ENCODE measurements around the gene CAPRIN1. TPM values are rescaled to one million over a fixed set of nuclear protein-coding genes. Genes with fewer than 3 reads are reported as not detected.

The CAPRIN1 gene
- polyA plus RNA-seq, 2 of the 4 experiments (the other 2 are of a cell fraction): 159 to 255 TPM

DNA sequence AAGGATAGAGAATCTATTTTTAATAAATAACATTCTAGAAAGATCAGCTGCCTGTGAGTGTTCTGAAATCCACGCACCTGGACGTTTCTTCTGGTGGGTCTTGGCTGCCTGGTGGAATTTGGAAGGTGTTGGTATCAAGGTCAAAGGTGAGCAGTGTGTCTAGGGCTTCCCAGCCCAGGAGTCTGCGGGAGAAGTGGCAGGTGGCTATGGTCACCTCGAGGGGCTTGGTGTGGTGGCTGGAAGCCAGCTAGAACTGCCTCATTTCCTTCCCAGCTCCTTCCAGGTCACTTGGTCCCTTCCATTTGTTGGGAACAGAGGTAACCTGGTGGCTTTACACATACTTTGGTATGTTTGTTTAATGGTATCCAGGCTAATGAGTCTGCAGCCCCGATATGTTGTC, 95.3 kb downstream of the CAPRIN1 start:
- no peak for FAIRE-seq
- CTCF ChIA-PET: interaction anchor here (0.7 to 2.0 kb wide), 3 partner anchors 20 to 150 kb away, joined by 3 to 4 read pairs (median 4); no protein-coding TSS in a partner anchor
- Histone ChIP-seq H3K27ac (no peak overlapping the region), H3K9me3 (no peaks in the 10 kb centered on the region), H3K4me1 (no peaks in the 10 kb centered on the region), H3K4me2 (no peak overlapping the region), H3K4me3 (no peak overlapping the region)
- ATAC-seq: no peak
- DNase-seq (ENCODE audit: low read depth in 1 of 2, low spot score in 1 of 2): no peak
- POLR2A ChIA-PET: no interaction called here
- TF ChIP-seq HES2 (IDR thresholded peaks at IDR 0.05) (no peak), CEBPB (IDR thresholded peaks at IDR 0.05) (no peak), PHF8 (IDR thresholded peaks at IDR 0.05; ENCODE audit: borderline replicate concordance, low read depth) (no peak), ATOH8 (CRISPR knock-in tag; IDR thresholded peaks at IDR 0.05; ENCODE audit: low read depth) (no peak), MAZ (IDR thresholded peaks at IDR 0.05; ENCODE audit: borderline replicate concordance, low read depth, low read length) (no peak), JUNB (IDR thresholded peaks at IDR 0.05) (no peak), TFCP2L1 (CRISPR knock-in tag; IDR thresholded peaks at IDR 0.05) (no peak), FOSL2 (IDR thresholded peaks at IDR 0.05) (no peak), FOSL2 (CRISPR knock-in tag; IDR thresholded peaks at IDR 0.05) (no peak), HEYL (CRISPR knock-in tag; IDR thresholded peaks at IDR 0.05) (no peak)
- TF ChIP-seq, protein P1, sequence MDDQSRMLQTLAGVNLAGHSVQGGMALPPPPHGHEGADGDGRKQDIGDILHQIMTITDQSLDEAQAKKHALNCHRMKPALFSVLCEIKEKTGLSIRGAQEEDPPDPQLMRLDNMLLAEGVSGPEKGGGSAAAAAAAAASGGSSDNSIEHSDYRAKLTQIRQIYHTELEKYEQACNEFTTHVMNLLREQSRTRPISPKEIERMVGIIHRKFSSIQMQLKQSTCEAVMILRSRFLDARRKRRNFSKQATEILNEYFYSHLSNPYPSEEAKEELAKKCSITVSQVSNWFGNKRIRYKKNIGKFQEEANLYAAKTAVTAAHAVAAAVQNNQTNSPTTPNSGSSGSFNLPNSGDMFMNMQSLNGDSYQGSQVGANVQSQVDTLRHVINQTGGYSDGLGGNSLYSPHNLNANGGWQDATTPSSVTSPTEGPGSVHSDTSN (IDR thresholded peaks at IDR 0.05): no peak
- WGBS (ENCODE audit: missing lambda C conversion rate): 79% methylated on average over 5 of the region's 5 CpGs

GRCh38 chr11:34147581-34147980, 96.0 kb downstream of the CAPRIN1 start:
- DNase-seq (ENCODE audit: low read depth in 1 of 2, low spot score in 1 of 2): no peak
- POLR2A ChIA-PET: no interaction called here
- CTCF ChIA-PET: interaction anchor here (0.7 to 6.3 kb wide), 8 partner anchors 18 to 163 kb away, joined by 3 to 40 read pairs (median 4); no protein-coding TSS in a partner anchor

GRCh38 chr11:34148504-34149165, 97.1 kb downstream of the CAPRIN1 start:
- ChIA-PET POLR2A (no interaction called here), CTCF (interaction anchor here (1.1 to 6.3 kb wide), 8 partner anchors 8 to 331 kb away, joined by 3 to 40 read pairs (median 4); no protein-coding TSS in a partner anchor)
- Histone ChIP-seq H3K4me2 (no peak overlapping the region), H3K9me3 (no peaks in the 10 kb centered on the region), H3K27ac (no peak overlapping the region), H3K4me3 (no peak overlapping the region), H3K4me1 (no peaks in the 10 kb centered on the region)
- FAIRE-seq (no peak), DNase-seq (ENCODE audit: low read depth in 1 of 2, low spot score in 1 of 2) (no peak), ATAC-seq (no peak)
- 91% methylated on average over 16 of the region's 16 CpGs for WGBS (ENCODE audit: missing lambda C conversion rate)
- TF ChIP-seq MYC (IDR thresholded peaks at IDR 0.05; ENCODE audit: borderline replicate concordance, low read length) (no peak), EHMT2 (IDR thresholded peaks at IDR 0.05; ENCODE audit: low read depth) (no peak), MAFK (IDR thresholded peaks at IDR 0.05; ENCODE audit: partially characterized antibody) (no peak), RAD21 (conservative IDR thresholded peaks at IDR 0.05 in 1 of 2, IDR thresholded peaks at IDR 0.05 in 1 of 2) (no peak), RARB (CRISPR knock-in tag; IDR thresholded peaks at IDR 0.05) (no peak), KDM5A (IDR thresholded peaks at IDR 0.05) (no peak), RNF2 (IDR thresholded peaks at IDR 0.05; ENCODE audit: borderline replicate concordance, low read depth) (no peak), ELK1 (IDR thresholded peaks at IDR 0.05; ENCODE audit: low read depth, low read length) (no peak), E2F6 (IDR thresholded peaks at IDR 0.05; ENCODE audit: borderline replicate concordance, low read depth) (no peak), TP53 (CRISPR knock-in tag; IDR thresholded peaks at IDR 0.05) (no peak), MAZ (IDR thresholded peaks at IDR 0.05; ENCODE audit: borderline replicate concordance, low read depth, low read length) (no peak), JUNB (IDR thresholded peaks at IDR 0.05) (no peak)
- TF ChIP-seq, protein P2, sequence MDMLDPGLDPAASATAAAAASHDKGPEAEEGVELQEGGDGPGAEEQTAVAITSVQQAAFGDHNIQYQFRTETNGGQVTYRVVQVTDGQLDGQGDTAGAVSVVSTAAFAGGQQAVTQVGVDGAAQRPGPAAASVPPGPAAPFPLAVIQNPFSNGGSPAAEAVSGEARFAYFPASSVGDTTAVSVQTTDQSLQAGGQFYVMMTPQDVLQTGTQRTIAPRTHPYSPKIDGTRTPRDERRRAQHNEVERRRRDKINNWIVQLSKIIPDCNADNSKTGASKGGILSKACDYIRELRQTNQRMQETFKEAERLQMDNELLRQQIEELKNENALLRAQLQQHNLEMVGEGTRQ (IDR thresholded peaks at IDR 0.05): no peak

More at GRCh38 chr11:34147581-34147980, 96.0 kb downstream of the CAPRIN1 start:
- no peaks in the 10 kb centered on the region for H3K9me3 ChIP-seq
- H3K4me1 ChIP-seq: no peaks in the 10 kb centered on the region
- no peak overlapping the region for H3K4me3 ChIP-seq
- TF ChIP-seq FOXS1 (CRISPR knock-in tag; IDR thresholded peaks at IDR 0.05) (no peak), SREBF2 (IDR thresholded peaks at IDR 0.05) (no peak), ATOH8 (CRISPR knock-in tag; IDR thresholded peaks at IDR 0.05; ENCODE audit: low read depth) (no peak), TFCP2L1 (CRISPR knock-in tag; IDR thresholded peaks at IDR 0.05) (no peak), HEYL (CRISPR knock-in tag; IDR thresholded peaks at IDR 0.05) (no peak)
- no peak overlapping the region for H3K4me2 ChIP-seq
- FAIRE-seq: no peak
- no peak overlapping the region for H3K27ac ChIP-seq
- no peak for ATAC-seq
- WGBS (ENCODE audit: missing lambda C conversion rate): 84% methylated on average over 8 of the region's 8 CpGs
